ENCODE measurements around the gene MARVELD3. TPM values are rescaled to one million over a fixed set of nuclear protein-coding genes. Genes with fewer than 3 reads are reported as not detected.
A peak's percentile ranks its signal among the peaks of the same experiment; 100 is the strongest.

Gene MARVELD3
- total RNA-seq, 1 experiment from 2014 or later: 7.4 TPM

- H3K9me3 ChIP-seq (ENCODE audit: low read length): no peaks in the 10 kb centered on the region
- no peaks in the 10 kb centered on the region for H3K27me3 ChIP-seq (ENCODE audit: low read length)
- H3K4me3 ChIP-seq (ENCODE audit: low read length): no peak overlapping the region
- no peaks in the 10 kb centered on the region for H3F3A ChIP-seq (ENCODE audit: low read length, unreplicated experiment)
- ChIA-PET CTCF (no interaction called here), POLR2A (ENCODE audit: unreplicated experiment) (no interaction called here)
- TF ChIP-seq CTCF (conservative IDR thresholded peaks at IDR 0.05; ENCODE audit: low read depth, low read length): no peak
- TF ChIP-seq EZH2 (IDR thresholded peaks at IDR 0.05; ENCODE audit: low read length, unreplicated experiment): no peak
- no peak for TF ChIP-seq EZH2phosphoT487 (IDR thresholded peaks at IDR 0.05; ENCODE audit: borderline replicate concordance, low read length)
- H3K36me3 ChIP-seq (ENCODE audit: low read depth, low read length): no peaks in the 10 kb centered on the region
- ATAC-seq (no peak), DNase-seq (no peak)
- H3K4me2 ChIP-seq (ENCODE audit: low read length): no peak overlapping the region
- no peaks in the 10 kb centered on the region for H4K20me1 ChIP-seq (ENCODE audit: low read length)
- H3K4me1 ChIP-seq (ENCODE audit: insufficient read depth, low read length): 0 out of 2 replicates have a peak, but pooled peaks cover 5% of the 10 kb centered on the region
- no peaks in the 10 kb centered on the region for H3K9me2 ChIP-seq (replicated peaks; ENCODE audit: low read length)
- no peak overlapping the region for H2AFZ ChIP-seq (ENCODE audit: low read length)
- intact Hi-C loops (cut with micrococcal nuclease): no loop called here
- H3K9ac ChIP-seq (ENCODE audit: low read length): no peak overlapping the region
- no peaks in the 10 kb centered on the region for H3K79me2 ChIP-seq (ENCODE audit: low read length)
- no peak overlapping the region for H3K27ac ChIP-seq (ENCODE audit: low read length)
- no TSS peak for BruUV-seq (replicated peaks)
These were observed 9.6 kb downstream of the MARVELD3 start for GRCh38 chr16:71635632-71636031.

- Histone ChIP-seq H4K20me1 (ENCODE audit: low read length) (no peaks in the 10 kb centered on the region), H3K4me2 (ENCODE audit: low read length) (no peak overlapping the region), H3K9me2 (replicated peaks; ENCODE audit: low read length) (no peaks in the 10 kb centered on the region), H3K4me3 (ENCODE audit: low read length) (no peak overlapping the region), H2AFZ (ENCODE audit: low read length) (no peak overlapping the region), H3K79me2 (ENCODE audit: low read length) (no peaks in the 10 kb centered on the region), H3K9ac (ENCODE audit: low read length) (no peak overlapping the region), H3K27me3 (ENCODE audit: low read length) (no peaks in the 10 kb centered on the region), H3K4me1 (ENCODE audit: insufficient read depth, low read length) (no peaks in the 10 kb centered on the region), H3K9me3 (ENCODE audit: low read length) (no peaks in the 10 kb centered on the region), H3K27ac (ENCODE audit: low read length) (no peak overlapping the region), H3F3A (ENCODE audit: low read length, unreplicated experiment) (no peaks in the 10 kb centered on the region), H3K36me3 (ENCODE audit: low read depth, low read length) (no peaks in the 10 kb centered on the region)
- intact Hi-C loops (cut with micrococcal nuclease): no loop called here
- BruUV-seq (replicated peaks): no TSS peak
- TF ChIP-seq EZH2phosphoT487 (IDR thresholded peaks at IDR 0.05; ENCODE audit: borderline replicate concordance, low read length) (no peak), CTCF (conservative IDR thresholded peaks at IDR 0.05; ENCODE audit: low read depth, low read length) (no peak), EZH2 (IDR thresholded peaks at IDR 0.05; ENCODE audit: low read length, unreplicated experiment) (no peak)
- DNase-seq (no peak), ATAC-seq (no peak)
- CTCF ChIA-PET: no interaction called here
- POLR2A ChIA-PET (ENCODE audit: unreplicated experiment): no interaction called here
These were observed 11.4 kb downstream of the MARVELD3 start for GRCh38 chr16:71637398-71637797.

- ChIA-PET POLR2A (ENCODE audit: unreplicated experiment) (interaction anchor here (0.6 kb wide), 1 partner anchor 692 kb away, joined by 7 read pairs; no protein-coding TSS in a partner anchor), CTCF (no interaction called here)
- Histone ChIP-seq H3K27ac (ENCODE audit: low read length) (no peak overlapping the region), H3K79me2 (ENCODE audit: low read length) (no peaks in the 10 kb centered on the region), H3K27me3 (ENCODE audit: low read length) (no peaks in the 10 kb centered on the region), H3K9ac (ENCODE audit: low read length) (no peak overlapping the region), H2AFZ (ENCODE audit: low read length) (no peak overlapping the region), H3K9me3 (ENCODE audit: low read length) (no peaks in the 10 kb centered on the region), H4K20me1 (ENCODE audit: low read length) (no peaks in the 10 kb centered on the region), H3F3A (ENCODE audit: low read length, unreplicated experiment) (no peaks in the 10 kb centered on the region), H3K36me3 (ENCODE audit: low read depth, low read length) (0 out of 2 replicates have a peak, but pooled peaks cover 7% of the 10 kb centered on the region), H3K4me1 (ENCODE audit: insufficient read depth, low read length) (no peaks in the 10 kb centered on the region), H3K4me3 (ENCODE audit: low read length) (no peak overlapping the region), H3K4me2 (ENCODE audit: low read length) (no peak overlapping the region), H3K9me2 (replicated peaks; ENCODE audit: low read length) (no peaks in the 10 kb centered on the region)
- intact Hi-C loops (cut with micrococcal nuclease): no loop called here
- DNase-seq (peak; percentile 50), ATAC-seq (peak; percentile 77)
- TF ChIP-seq CTCF (conservative IDR thresholded peaks at IDR 0.05; ENCODE audit: low read depth, low read length) (peak; percentile 58), EZH2 (IDR thresholded peaks at IDR 0.05; ENCODE audit: low read length, unreplicated experiment) (no peak), EZH2phosphoT487 (IDR thresholded peaks at IDR 0.05; ENCODE audit: borderline replicate concordance, low read length) (no peak)
- BruUV-seq (replicated peaks): no TSS peak
These were observed 19.5 kb downstream of the MARVELD3 start for GRCh38 chr16:71645450-71645849.

Data from PC-3 (cell line).